HEK293 (cell line): ENCODE measurements around the gene NEGR1.

Experiments
- TCF7L2 ChIP-seq: IDR thresholded peaks from 2 replicates; pipeline ENCODE4 v1.6.1; 2011; ENCODE audit warnings: low read depth, mild to moderate bottlenecking, inconsistent platforms, low read length, moderate library complexity, borderline replicate concordance
- ZNF202 ChIP-seq: fragments of 450-650 bp; formaldehyde crosslinking; IDR thresholded peaks from 2 replicates; pipeline ENCODE4 v1.5.1; 2016; ENCODE audit warnings: missing biosample characterization, missing genetic modification characterization, borderline replicate concordance
- ZNF473 ChIP-seq: fragments of 450-650 bp; formaldehyde crosslinking; IDR thresholded peaks from 2 replicates; pipeline ENCODE4 v1.5.1; 2017; ENCODE audit warnings: missing biosample characterization, missing genetic modification characterization
- TF ChIP-seq, protein P1 (sequence below): fragments of 450-650 bp; formaldehyde crosslinking; IDR thresholded peaks from 2 replicates; pipeline ENCODE4 v1.5.1; 2016; ENCODE audit warnings: missing biosample characterization, missing genetic modification characterization
- TF ChIP-seq, protein P2 (sequence below): fragments of 450-650 bp; formaldehyde crosslinking; IDR thresholded peaks from 2 replicates; pipeline ENCODE4 v1.5.1; 2016; ENCODE audit warnings: missing biosample characterization, missing genetic modification characterization

DNA sequence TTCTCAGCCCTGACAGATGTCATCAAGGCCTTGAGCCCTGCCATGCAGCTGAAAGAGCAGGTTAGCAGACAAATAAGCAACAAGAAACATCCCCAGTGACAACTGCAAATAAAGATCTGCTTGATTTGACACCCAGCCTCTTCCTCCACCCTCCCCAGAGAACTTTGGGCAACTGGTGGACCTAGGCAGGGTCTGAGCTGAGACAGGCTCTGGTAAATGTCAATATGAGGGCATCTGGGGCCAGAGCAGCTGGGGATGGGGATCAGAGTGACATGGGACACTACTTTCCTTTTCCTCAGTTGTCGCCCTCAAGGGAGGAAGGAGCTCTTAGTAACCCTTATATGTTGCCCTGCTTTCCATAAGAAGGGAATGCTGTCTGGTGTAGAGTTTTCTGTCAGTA, 544.1 kb downstream of the NEGR1 start:
- TF ChIP-seq, protein P1, sequence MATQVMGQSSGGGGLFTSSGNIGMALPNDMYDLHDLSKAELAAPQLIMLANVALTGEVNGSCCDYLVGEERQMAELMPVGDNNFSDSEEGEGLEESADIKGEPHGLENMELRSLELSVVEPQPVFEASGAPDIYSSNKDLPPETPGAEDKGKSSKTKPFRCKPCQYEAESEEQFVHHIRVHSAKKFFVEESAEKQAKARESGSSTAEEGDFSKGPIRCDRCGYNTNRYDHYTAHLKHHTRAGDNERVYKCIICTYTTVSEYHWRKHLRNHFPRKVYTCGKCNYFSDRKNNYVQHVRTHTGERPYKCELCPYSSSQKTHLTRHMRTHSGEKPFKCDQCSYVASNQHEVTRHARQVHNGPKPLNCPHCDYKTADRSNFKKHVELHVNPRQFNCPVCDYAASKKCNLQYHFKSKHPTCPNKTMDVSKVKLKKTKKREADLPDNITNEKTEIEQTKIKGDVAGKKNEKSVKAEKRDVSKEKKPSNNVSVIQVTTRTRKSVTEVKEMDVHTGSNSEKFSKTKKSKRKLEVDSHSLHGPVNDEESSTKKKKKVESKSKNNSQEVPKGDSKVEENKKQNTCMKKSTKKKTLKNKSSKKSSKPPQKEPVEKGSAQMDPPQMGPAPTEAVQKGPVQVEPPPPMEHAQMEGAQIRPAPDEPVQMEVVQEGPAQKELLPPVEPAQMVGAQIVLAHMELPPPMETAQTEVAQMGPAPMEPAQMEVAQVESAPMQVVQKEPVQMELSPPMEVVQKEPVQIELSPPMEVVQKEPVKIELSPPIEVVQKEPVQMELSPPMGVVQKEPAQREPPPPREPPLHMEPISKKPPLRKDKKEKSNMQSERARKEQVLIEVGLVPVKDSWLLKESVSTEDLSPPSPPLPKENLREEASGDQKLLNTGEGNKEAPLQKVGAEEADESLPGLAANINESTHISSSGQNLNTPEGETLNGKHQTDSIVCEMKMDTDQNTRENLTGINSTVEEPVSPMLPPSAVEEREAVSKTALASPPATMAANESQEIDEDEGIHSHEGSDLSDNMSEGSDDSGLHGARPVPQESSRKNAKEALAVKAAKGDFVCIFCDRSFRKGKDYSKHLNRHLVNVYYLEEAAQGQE (tag by site-specific recombination) = no peak
- TF ChIP-seq ZNF202 (tag by site-specific recombination) (no peak), TCF7L2 (no peak), ZNF473 (no peak)
- TF ChIP-seq, protein P2, sequence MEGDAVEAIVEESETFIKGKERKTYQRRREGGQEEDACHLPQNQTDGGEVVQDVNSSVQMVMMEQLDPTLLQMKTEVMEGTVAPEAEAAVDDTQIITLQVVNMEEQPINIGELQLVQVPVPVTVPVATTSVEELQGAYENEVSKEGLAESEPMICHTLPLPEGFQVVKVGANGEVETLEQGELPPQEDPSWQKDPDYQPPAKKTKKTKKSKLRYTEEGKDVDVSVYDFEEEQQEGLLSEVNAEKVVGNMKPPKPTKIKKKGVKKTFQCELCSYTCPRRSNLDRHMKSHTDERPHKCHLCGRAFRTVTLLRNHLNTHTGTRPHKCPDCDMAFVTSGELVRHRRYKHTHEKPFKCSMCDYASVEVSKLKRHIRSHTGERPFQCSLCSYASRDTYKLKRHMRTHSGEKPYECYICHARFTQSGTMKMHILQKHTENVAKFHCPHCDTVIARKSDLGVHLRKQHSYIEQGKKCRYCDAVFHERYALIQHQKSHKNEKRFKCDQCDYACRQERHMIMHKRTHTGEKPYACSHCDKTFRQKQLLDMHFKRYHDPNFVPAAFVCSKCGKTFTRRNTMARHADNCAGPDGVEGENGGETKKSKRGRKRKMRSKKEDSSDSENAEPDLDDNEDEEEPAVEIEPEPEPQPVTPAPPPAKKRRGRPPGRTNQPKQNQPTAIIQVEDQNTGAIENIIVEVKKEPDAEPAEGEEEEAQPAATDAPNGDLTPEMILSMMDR (tag by site-specific recombination) = no peak
